WTC11 (cell line): ENCODE data around the gene CTSK.

Experiments
- GABPB1 ChIP-seq: sonication (generic); formaldehyde crosslinking; IDR thresholded peaks from 2 replicates; pipeline ENCODE4 v1.8.1; 2023; ENCODE audit warnings: mild to moderate bottlenecking, missing genetic modification reagents
- TF ChIP-seq, protein P1 (sequence below): fragments of 200-600 bp; IDR thresholded peaks from 2 replicates; pipeline ENCODE4 v1.8.0; 2022; ENCODE audit warnings: antibody characterized with exemption
- TF ChIP-seq, protein P2 (sequence below): sonication (generic); formaldehyde crosslinking; IDR thresholded peaks from 2 replicates; pipeline ENCODE4 v1.8.1; 2022; ENCODE audit warnings: mild to moderate bottlenecking, moderate library complexity, missing genetic modification reagents

DNA sequence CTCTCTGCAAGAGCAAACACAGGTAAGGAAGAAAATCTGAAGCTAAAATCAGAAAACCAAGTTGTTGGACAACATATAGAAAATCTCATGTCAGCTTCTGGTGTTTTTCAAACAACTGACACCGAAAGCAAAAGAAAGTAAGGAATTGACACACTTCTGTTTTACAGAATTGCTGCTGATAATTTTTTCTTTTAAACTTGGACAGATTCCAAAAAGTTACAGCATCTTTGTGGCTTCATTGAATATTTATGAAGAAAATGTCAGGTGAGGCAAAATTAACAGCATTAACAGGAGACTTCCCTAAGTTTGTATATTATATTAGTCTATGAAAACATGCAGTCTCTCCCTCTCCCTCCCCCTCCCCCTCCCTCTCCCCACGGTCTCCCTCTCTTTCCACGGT lies 27.6 kb downstream of the CTSK start:
- TF ChIP-seq, protein P1, sequence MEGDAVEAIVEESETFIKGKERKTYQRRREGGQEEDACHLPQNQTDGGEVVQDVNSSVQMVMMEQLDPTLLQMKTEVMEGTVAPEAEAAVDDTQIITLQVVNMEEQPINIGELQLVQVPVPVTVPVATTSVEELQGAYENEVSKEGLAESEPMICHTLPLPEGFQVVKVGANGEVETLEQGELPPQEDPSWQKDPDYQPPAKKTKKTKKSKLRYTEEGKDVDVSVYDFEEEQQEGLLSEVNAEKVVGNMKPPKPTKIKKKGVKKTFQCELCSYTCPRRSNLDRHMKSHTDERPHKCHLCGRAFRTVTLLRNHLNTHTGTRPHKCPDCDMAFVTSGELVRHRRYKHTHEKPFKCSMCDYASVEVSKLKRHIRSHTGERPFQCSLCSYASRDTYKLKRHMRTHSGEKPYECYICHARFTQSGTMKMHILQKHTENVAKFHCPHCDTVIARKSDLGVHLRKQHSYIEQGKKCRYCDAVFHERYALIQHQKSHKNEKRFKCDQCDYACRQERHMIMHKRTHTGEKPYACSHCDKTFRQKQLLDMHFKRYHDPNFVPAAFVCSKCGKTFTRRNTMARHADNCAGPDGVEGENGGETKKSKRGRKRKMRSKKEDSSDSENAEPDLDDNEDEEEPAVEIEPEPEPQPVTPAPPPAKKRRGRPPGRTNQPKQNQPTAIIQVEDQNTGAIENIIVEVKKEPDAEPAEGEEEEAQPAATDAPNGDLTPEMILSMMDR: no peak
- TF ChIP-seq GABPB1 (CRISPR knock-in tag): no peak
- TF ChIP-seq, protein P2, sequence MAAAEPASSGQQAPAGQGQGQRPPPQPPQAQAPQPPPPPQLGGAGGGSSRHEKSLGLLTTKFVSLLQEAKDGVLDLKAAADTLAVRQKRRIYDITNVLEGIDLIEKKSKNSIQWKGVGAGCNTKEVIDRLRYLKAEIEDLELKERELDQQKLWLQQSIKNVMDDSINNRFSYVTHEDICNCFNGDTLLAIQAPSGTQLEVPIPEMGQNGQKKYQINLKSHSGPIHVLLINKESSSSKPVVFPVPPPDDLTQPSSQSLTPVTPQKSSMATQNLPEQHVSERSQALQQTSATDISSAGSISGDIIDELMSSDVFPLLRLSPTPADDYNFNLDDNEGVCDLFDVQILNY: no peak
